GM19351 (cell line): ENCODE measurements around the gene ARL9.
"Not testable (repeated sequence)": the region's sequence is repeated elsewhere in the genome, so short reads cannot be mapped to it uniquely, and the experiment has no call there.

ENCODE experiments used
- ATAC-seq: cut with Tn5 transposase; IDR thresholded peaks from one replicate; pipeline ENCODE4 v1.9.1; 2021; ENCODE audit warnings: mild to moderate bottlenecking, moderate library complexity; ENCODE audit not compliant: unreplicated experiment

Gene ARL9, protein sequence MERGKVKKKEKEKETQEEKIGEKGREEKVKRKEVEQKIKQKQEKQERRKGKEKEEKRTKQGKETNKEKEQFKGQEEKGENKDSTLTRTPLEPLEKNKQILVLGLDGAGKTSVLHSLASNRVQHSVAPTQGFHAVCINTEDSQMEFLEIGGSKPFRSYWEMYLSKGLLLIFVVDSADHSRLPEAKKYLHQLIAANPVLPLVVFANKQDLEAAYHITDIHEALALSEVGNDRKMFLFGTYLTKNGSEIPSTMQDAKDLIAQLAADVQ

DNA sequence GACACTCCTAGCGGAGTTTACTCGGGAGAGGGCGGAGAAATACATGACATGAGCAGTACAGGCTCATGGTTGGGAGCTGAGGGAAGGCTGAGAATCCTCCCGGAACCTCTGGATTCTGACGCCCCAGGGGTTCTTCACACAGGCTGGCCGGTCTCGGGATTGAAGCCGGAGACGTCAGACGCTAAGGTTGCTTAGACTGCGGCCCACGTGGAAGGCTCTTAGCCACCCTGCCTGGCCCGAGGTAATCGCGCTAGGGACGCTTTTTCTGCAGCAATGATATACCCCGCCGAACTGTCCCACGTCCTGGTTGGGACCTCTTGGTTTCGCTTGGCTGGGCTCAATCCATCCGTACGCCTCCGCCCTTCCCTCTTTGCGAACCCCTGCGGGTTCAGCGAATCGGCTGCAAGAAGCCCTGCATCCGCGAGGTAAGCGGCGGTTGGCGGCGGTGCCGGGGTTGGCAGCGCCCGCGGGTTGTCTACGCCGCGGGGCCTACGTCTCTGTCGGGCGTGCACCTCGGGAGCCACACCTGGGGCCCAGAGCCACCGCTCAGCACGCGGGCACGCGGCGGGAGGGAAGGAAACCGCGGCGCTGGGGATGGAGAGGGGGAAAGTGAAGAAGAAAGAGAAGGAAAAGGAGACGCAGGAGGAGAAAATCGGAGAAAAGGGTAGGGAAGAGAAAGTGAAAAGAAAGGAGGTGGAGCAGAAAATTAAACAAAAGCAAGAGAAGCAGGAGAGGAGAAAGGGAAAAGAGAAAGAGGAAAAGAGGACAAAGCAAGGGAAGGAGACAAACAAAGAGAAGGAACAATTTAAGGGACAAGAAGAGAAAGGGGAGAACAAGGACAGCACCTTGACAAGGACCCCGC lies at the start of gene ARL9:
ARL9 (plus strand) TSS at position 523 of the 862 bp plus-strand sequence; CDS start at position 595, 72 bp downstream.
- no peak for ATAC-seq

DNA sequence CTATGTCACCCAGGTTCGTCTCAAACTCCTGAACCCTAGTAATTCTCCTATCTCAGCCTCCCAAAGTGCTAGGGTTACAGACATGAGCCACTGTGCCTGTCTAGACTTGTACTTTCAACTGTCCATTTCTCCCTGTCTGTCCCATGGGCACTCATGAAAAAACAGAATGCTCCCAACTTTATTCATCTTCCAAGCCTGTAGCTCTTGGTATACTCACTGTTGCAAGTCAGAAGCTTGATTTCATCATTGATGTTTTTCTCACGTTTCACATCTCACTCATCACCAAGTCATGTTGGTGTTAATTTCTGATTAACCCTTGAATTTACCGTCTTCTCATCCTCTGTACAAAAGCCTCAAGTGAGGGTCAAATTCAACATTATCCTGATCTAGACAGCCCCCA lies 45.5 kb upstream of the ARL9 start:
- no peak for ATAC-seq

DNA sequence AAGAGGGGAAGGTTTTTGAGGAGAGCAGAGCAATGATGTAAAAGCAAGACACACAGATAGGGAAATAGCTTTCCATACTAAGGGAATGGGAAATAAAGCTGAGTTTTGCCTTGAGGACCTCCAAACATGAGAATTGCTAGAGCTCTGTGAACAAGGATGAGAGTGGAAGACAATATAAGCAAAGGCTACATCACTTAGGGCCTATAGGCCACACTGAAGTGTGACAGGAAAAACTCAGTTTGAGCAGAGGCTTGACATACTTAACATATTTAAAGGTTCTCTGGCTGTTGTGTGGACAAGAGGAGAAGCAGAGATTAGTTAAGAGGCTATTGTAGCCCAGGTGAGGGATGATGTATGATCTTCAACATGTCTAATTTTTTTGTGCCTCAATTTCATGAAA lies 43.4 kb upstream of the ARL9 start:
- ATAC-seq, result no peak

DNA sequence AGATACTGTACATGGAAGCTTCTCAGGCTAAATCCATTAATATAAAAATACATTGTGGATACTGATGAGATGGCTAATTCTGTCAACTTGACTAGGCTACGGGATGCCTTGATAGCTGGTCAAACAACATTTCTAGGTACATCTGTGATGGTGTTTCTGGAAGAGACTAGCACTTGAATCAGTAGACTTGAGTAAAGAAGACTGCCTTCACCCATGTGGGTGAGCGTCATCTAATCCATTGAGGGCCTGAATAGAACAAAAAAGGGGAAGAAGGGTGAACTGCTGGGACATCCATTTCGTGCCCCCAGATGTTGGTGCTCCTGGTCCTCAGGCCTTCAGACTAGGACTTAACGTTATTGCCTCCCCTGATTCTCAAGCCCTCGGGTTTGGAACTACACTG lies 41.9 kb upstream of the ARL9 start:
- no peak for ATAC-seq

DNA sequence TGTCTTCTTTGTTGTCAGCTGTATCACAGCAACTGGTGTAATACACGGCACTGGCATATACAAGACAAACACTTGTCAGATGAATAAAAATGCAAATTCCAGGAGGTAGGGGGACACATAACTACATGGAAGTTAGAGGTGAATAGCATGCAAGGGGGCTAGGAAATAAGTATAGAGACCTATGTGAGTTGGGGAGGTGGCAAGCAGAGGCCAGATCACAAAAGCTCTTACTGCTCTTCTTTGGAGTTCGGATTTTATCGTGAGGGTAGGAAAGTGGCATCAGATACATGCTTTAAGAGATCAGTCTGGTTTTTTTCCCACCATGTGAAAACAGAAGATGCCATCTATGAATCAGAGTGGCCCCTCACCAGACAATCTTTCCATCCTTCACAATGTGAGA lies 41.0 kb upstream of the ARL9 start:
- ATAC-seq, result no peak

DNA sequence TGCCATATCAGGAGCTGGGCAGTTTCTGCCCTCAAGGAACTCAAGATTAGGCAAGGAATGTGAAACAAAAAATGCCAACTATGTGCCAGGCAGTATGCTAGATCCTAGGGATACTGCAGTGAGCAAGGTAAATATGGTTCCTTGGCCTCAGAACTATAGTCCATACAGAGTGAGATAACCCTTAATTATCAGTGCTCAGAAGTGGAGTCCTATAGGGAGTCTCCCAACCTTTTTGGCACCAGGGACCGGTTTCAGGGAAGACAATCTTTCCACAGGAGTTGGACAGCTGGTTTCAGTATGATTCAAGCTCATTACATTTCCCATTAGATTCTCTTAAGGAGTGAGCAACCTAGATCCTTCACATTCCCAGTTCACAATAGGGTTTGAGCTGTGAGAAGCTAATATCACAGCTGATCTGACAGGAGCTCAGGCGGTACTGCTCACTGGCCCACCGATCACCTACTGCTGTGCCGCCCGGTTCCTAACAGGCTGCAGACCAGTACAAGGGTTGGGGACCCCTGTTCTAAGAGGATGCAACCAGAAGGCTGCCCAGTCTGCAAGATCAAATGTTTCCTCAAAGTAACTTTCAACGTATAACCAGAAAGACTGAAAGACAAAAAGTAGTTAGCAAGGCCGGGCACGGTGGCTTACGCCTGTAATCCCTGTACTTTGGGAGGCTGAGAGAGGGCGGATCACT lies 39.8 kb upstream of the ARL9 start:
- ATAC-seq, result no peak

DNA sequence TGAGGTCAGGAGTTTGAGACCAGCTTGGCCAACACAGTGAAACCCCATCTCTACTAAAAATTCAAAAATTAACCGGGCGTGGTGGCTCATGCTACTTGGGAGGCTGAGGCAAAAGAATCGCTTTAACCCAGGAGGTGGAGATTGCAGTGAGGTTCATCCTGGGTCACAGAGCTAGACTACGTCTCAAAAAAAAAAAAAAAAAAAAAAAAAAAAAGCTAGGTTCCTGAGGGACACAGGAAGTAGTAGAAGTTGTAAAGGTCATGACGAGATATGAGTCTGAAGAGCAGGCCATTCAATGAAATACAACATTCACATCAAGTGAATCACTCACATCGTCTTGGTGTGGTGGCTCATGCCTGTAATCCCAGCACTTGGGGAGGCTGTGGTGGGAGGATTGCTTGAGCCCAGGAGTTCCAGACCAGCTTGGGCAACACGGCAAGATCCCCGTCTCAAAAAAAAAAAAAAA lies 39.3 kb upstream of the ARL9 start:
- ATAC-seq, result not testable (repeated sequence)

DNA sequence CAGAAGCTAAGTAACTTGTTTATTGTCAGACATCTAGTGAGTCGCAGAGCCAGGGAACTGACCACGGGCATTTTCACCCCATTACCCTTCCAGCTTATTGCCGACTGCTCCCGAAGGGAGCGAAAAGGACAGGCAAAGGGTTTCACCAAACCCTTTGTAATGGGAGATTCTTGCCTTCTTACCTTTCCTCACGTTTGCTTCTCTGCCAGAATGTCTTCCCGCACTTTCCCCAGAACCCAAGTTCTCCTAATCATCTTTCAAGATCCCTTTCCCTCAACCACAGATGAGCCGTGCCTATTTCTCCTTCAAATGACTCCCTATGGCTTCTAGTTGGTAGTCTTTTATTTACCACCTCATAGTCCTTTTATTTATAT lies 38.7 kb upstream of the ARL9 start:
- ATAC-seq, result no peak

DNA sequence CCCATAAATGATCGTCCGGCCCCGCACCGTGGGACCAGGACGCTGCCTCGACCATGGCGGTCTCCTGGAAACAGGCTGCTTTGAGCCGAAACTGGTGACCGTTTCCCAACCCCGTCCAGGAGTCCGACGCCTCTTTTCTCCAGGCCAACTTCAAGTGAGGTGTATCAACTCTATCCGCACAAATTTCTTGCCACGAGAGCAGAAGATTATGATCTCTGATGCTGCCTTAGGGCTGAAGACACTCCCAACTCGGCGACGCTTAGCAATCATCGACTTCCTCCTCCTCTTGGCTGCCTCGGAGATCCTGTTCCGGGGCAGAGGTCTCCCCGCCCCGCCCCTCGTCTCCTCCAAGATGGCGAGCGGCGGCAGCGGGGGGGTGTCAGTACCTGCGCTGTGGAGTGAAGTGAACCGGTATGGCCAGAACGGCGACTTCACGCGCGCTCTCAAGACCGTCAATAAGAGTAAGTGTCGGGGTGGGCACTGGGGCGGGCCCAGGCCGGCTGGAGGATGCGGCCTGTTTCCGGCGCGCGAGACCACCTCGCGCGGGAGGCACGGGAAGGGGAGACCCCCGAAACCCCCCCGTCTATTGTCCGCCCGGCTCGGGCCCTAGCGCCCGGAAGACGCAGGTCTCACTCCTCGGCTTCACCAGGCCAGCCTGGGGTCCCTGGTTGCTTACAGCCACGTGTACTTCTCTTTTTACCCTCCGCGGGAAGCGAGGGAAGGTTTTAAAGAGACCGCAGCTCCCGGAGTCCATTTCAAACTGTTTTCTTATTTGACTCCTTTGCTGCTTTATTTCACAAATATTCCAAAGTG lies 38.1 kb upstream of the ARL9 start, which contains the start of gene SRP72:
SRP72 (plus strand) TSS at position 334 of the 813 bp plus-strand sequence; CDS start at position 353, 19 bp downstream.
- ATAC-seq, result peak; percentile 89

DNA sequence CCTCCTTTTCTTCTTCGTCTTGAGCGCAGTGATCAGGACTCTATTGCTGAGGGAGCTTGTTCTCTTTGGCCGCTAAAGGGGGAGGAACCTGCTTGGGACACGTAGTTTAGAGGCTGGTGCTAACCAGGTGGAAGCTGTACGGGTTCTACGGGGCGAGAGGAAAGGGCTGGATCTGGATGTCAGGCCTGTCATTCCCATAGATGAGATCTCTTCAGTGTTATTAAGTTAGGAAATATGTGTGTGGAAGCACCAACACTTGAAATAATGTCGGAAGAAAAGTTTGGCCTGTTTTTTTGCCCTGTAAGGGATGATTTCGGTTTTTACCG lies 37.5 kb upstream of the ARL9 start:
- ATAC-seq, result peak; percentile 45

DNA sequence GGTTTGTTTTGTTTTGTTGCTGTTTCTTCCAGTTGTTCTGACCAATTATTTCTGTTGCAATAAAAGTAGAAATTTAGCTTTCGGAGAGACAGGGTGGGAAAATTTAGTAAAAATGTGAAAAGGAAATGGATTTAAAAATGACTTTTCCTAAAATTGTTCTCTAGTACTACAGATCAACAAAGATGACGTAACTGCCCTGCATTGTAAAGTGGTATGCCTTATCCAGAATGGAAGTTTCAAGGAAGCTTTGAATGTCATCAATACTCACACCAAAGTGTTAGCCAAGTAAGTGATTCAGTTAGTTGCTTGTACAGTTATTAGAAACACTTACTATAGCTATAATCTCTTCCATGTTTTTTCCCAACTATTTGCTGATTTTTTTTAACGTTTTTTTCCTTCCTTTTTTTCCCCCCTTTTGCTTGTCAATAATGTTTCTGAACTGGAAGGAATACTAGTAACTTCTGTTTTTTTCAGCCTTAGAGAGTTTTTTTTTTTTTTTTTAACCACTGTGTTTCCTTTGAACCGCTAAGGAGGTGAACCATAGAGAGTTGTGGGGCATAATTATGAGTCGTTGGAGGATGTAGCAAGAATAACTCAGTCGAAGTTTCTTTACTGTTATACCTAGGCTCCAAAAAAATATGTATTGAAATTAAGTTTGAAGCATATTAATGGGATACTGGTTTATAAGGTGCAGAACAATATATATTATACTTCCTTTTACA lies 35.9 kb upstream of the ARL9 start:
- no peak for ATAC-seq

DNA sequence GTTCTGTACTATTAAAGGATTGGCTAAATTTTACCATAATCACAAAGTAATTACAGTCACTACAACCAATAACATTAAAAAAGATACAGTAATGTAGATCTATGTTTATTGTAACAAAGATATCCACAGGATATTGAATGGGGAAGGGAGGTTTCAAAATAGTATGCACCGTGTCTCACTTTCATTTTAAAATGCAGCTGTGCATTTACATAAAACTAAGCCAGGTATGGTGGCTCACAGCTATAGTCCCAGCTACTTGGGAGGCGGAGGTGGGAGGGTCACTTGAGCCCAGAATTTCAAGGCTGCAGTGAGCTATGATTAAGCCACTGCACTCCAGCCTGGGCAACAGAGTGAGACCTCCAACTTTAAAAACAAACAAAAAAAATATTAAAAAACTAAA lies 29.7 kb upstream of the ARL9 start:
- peak; percentile 91 for ATAC-seq

DNA sequence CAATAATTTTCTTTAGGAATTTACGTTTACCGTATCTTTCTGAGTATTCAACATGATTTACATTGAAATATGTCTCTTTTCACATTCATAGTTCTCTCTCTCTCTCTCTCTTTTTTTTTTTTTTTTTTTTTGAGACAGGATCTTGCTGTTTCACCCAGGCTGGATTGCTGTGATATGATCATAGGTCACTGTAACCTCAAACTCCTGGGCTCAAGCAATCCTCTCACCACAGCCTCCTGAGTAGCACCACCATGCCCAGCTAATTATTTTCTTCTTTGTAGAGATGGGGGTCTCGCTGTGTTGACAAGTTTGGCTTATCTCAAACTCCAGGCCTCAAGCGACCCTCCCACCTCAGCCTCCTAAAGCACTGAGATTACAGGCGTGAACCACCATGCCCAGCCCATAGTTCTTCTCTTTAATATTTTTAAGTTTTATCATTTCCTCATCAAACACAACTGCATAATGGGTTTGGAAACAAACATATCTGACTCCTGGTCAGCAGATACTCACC lies 28.3 kb upstream of the ARL9 start:
- no peak for ATAC-seq

DNA sequence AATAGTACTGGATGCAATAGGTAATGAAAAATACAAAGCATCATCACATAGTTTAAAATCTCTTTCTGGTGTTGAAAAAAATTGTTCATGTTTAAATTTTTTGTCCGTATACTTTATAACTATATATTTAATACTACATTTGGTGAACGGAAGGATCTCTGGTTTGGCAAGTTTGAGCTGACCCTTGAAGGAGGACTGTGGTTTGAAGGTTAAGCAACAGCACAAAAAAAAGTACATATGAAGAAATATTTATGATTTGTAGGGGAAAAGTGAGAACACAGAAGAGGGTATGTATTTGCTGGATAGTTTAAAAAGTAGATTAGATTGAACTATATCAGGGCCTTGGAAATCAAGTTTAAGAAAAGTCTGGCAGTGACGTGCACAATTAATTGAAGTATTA lies 24.9 kb upstream of the ARL9 start:
- ATAC-seq, result no peak

DNA sequence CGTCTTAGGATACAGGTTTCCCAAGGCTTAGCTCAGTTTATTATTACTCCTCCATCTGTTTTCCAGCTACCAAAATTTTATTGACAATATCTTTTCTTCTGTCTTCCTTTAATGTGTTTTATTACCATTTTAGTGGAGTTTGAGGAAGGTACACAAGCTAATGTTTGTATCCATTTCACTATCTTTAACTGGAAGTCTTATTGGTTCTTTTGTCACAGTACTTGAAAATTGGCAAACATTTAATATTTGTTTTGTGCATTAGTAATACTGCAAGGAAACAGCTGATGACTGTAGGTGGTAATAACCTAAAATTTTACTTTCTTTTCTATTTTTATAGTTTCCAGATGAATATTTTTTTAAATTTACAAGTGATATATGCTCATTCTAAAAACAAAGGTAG lies 9.3 kb upstream of the ARL9 start:
- no peak for ATAC-seq

DNA sequence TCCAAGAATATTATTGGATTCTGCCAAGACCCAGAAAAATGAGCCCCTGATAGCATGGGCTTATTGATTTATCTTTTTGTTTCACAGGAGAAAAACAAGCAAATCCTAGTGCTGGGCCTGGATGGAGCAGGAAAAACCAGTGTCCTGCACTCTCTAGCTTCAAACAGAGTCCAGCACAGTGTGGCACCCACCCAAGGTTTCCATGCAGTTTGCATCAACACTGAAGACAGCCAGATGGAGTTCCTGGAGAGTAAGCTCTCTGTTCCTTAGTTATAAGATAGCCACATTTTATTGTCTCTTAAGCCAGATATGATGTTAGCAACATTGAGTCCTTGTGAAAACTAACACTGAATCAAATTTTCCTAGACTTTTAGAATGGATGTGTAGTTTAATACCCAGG lies 5.5 kb downstream of the ARL9 start:
- no peak for ATAC-seq

DNA sequence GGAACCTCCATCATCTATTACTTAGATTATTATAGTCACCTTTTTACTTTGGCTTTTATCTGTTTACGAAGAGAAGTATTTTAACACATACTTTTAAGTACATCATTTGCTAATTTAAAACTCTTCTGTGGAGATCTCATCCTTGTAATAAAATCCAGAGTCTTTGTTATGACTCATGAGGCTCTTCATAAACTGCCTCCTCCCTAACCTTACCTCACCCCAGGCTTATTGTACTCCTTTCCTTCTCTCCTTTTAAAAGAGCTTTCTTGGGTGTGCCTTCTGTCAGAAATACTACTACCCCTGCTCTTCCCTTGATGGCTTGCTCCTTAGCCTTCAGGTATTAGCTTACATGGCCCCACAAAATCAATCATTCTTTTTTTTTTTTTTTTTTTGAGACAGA lies 6.6 kb downstream of the ARL9 start:
- no peak for ATAC-seq

DNA sequence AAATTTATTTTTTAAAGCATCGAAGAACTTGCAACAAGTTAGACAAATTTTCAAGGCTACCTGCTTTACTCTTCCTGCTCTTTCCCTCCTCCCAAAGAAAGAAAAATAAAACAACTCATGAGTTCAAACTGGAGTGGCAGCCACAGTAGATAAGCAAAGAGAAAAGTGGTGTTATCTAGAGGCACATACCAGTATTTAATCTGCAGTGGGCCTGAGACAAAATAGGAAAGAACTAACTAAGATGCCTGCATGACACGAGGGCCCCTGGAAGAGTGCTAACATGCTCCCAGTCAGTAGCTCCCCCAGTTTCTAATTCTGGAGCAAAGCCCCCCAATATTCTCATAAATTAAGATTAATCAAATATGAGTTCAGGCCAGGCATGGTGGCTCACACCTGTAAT lies 7.9 kb downstream of the ARL9 start:
- no peak for ATAC-seq

DNA sequence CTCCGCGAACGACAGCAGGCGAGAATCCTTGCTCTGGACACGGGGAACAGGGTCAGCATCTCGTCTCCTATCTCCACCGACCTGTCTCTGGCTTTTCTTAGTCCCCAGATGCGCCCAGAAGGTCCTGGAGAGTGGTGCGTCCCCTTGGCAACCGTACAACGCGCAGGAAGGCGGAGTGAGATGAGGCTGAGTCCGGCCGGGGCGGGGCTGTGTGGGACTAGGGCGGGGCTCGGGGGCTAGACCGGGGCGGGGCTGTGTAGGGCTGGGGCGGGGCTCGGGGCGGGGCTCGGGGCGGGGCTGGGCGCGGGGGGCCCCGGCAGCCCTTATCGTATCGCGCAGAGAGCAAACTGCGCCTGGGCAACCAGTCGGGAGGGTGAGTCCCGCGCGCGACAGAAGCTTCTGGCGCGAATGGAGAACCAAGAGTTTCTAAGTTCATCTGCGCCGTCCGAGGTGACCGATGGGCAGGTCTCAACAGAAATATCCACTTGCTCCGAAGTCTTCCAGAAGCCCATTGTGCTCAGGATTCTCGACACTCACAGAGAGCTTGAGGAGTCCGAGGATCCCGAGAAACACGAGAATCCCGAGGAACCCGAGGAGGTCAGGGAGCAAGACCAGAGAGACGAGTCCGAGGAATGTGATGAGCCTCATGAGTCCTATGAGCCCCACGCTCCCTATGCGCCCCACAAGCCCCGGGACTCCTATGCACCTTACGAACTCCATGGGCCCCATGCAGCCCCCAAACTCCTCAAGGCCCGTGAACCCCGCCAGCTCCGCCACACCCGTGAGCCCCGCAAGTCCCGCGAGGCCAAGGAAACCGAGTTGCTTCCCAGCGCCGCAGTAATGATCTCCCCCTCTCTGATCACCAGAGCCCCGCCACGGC lies 24.9 kb downstream of the ARL9 start:
- ATAC-seq, result peak; percentile 98
